Hepatocyte (in vitro differentiated cells): ENCODE results near the gene PRKAR2A. TPM values are rescaled to one million over a fixed set of nuclear protein-coding genes. Genes with fewer than 3 reads are reported as not detected.
A peak's percentile ranks its signal among the peaks of the same experiment; 100 is the strongest.

ENCODE experiments used
- DNase-seq: peaks from one replicate; pipeline ENCODE4 v3.0.0-alpha.2; 2016; ENCODE audit warnings: low spot score
- H2AFZ ChIP-seq: fragments of 200-600 bp; sonication (generic); 2 replicates; pipeline ENCODE4 v1.6.0; 2016; ENCODE audit warnings: antibody characterized with exemption, mild to moderate bottlenecking
- H3K27ac ChIP-seq: fragments of 200-600 bp; sonication (generic); 2 replicates; pipeline ENCODE4 v1.5.1; 2016; ENCODE audit warnings: mild to moderate bottlenecking
- H3K27me3 ChIP-seq: fragments of 200-600 bp; sonication (generic); 2 replicates; pipeline ENCODE4 v1.6.1; 2016
- H3K36me3 ChIP-seq: fragments of 200-600 bp; sonication (generic); replicated peaks from 2 replicates; pipeline ENCODE4 v1.5.1; 2016; ENCODE audit warnings: low read depth; ENCODE audit not compliant: insufficient read depth
- H3K4me1 ChIP-seq: fragments of 200-600 bp; sonication (generic); 2 replicates; pipeline ENCODE4 v1.5.1; 2016; ENCODE audit warnings: mild to moderate bottlenecking, moderate library complexity; ENCODE audit not compliant: insufficient read depth
- H3K4me2 ChIP-seq: fragments of 200-600 bp; sonication (generic); 2 replicates; pipeline ENCODE4 v1.6.0; 2016
- H3K4me3 ChIP-seq: fragments of 200-600 bp; sonication (generic); 2 replicates; pipeline ENCODE4 v1.5.1; 2016; ENCODE audit warnings: mild to moderate bottlenecking
- H3K79me2 ChIP-seq: fragments of 200-600 bp; sonication (generic); 2 replicates; pipeline ENCODE4 v1.6.0; 2017; ENCODE audit warnings: mild to moderate bottlenecking
- H3K9me2 ChIP-seq: fragments of 200-600 bp; sonication (generic); replicated peaks from 2 replicates; pipeline ENCODE4 v1.6.0; 2017; ENCODE audit warnings: mild to moderate bottlenecking; ENCODE audit not compliant: insufficient read depth
- H3K9me3 ChIP-seq: fragments of 200-600 bp; sonication (generic); 2 replicates; pipeline ENCODE4 v1.5.1; 2016; ENCODE audit warnings: low read depth, mild to moderate bottlenecking
- H4K20me1 ChIP-seq: fragments of 200-600 bp; sonication (generic); 2 replicates; pipeline ENCODE4 v1.6.0; 2016; ENCODE audit warnings: mild to moderate bottlenecking; ENCODE audit not compliant: insufficient read depth, poor library complexity, severe bottlenecking
- EZH2 ChIP-seq: fragments of 200-600 bp; sonication (generic); IDR thresholded peaks from 2 replicates; pipeline ENCODE4 v1.6.1; 2016; ENCODE audit warnings: antibody characterized with exemption, mild to moderate bottlenecking, borderline replicate concordance
- EZH2phosphoT487 ChIP-seq: fragments of 200-600 bp; sonication (generic); IDR thresholded peaks from one replicate; pipeline ENCODE4 v1.6.1; 2018; ENCODE audit warnings: antibody characterized with exemption, mild to moderate bottlenecking, low read depth, moderate library complexity; ENCODE audit not compliant: unreplicated experiment, severe bottlenecking
- WGBS: methylation state at CpG from one replicate; pipeline ENCODE4 v1.1.6; 2016; ENCODE audit warnings: low lambda C conversion rate; ENCODE audit errors: missing lambda C conversion rate; 5-methylcytosine and 5-hydroxymethylcytosine counted together
- polyA plus RNA-seq: library from polyadenylated mRNA; unstranded; fragments of >200 nt; fragmentation: Nextera tagmentation; extraction: Ambion mirVana; gene quantifications from 2 replicates; pipeline ENCODE4 v1.2.1, GENCODE V29; 2016
- total RNA-seq: library from RNA; depleted of rRNA; stranded (reverse); fragments of >200 nt; gene quantifications from 2 replicates; pipeline ENCODE4 v1.2.3, GENCODE V29; 2014
- TF ChIP-seq, protein P1 (sequence below): fragments of 200-600 bp; sonication (generic); IDR thresholded peaks from 2 replicates; pipeline ENCODE4 v1.5.1; 2016; ENCODE audit warnings: antibody characterized with exemption, mild to moderate bottlenecking; ENCODE audit not compliant: poor library complexity

The PRKAR2A gene
- total and polyA plus RNA-seq, 2 experiments from 2014 or later: 9.0 to 33.9 TPM

- peaks cover 48% of the 10 kb centered on the region for H4K20me1 ChIP-seq
- H3K4me2 ChIP-seq: peak overlapping the region; percentile 89
- H3K9me3 ChIP-seq: no peaks in the 10 kb centered on the region
- peak overlapping the region; percentile 95 for H3K27ac ChIP-seq
- TF ChIP-seq EZH2phosphoT487 (no peak), EZH2 (no peak)
- TF ChIP-seq, protein P1, sequence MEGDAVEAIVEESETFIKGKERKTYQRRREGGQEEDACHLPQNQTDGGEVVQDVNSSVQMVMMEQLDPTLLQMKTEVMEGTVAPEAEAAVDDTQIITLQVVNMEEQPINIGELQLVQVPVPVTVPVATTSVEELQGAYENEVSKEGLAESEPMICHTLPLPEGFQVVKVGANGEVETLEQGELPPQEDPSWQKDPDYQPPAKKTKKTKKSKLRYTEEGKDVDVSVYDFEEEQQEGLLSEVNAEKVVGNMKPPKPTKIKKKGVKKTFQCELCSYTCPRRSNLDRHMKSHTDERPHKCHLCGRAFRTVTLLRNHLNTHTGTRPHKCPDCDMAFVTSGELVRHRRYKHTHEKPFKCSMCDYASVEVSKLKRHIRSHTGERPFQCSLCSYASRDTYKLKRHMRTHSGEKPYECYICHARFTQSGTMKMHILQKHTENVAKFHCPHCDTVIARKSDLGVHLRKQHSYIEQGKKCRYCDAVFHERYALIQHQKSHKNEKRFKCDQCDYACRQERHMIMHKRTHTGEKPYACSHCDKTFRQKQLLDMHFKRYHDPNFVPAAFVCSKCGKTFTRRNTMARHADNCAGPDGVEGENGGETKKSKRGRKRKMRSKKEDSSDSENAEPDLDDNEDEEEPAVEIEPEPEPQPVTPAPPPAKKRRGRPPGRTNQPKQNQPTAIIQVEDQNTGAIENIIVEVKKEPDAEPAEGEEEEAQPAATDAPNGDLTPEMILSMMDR: no peak
- no peak for DNase-seq
- peak overlapping the region; percentile 37 for H2AFZ ChIP-seq
- H3K4me1 ChIP-seq: peaks cover 41% of the 10 kb centered on the region
- peak overlapping the region; percentile 84 for H3K4me3 ChIP-seq
- WGBS: 0% methylated on average over 16 of the region's 16 CpGs
- H3K27me3 ChIP-seq: no peaks in the 10 kb centered on the region
- no peaks in the 10 kb centered on the region for H3K9me2 ChIP-seq
- H3K36me3 ChIP-seq: no peaks in the 10 kb centered on the region
- peaks cover 54% of the 10 kb centered on the region for H3K79me2 ChIP-seq
These were observed 131.1 kb downstream of the PRKAR2A start for GRCh38 chr3:48716508-48716981.

- Histone ChIP-seq H3K4me1 (peaks cover 33% of the 10 kb centered on the region), H3K9me2 (no peaks in the 10 kb centered on the region), H3K27ac (peak overlapping the region; percentile 95), H3K79me2 (peaks cover 66% of the 10 kb centered on the region), H3K27me3 (no peaks in the 10 kb centered on the region), H3K4me2 (peak overlapping the region; percentile 89), H4K20me1 (peaks cover 61% of the 10 kb centered on the region), H3K36me3 (no peaks in the 10 kb centered on the region), H2AFZ (no peak overlapping the region), H3K4me3 (peak overlapping the region; percentile 84), H3K9me3 (no peaks in the 10 kb centered on the region)
- TF ChIP-seq EZH2phosphoT487 (no peak), EZH2 (no peak)
- TF ChIP-seq, protein P1: no peak
- DNase-seq: peak; percentile 66
These were observed 132.4 kb downstream of the PRKAR2A start for GRCh38 chr3:48715174-48715800.

DNA sequence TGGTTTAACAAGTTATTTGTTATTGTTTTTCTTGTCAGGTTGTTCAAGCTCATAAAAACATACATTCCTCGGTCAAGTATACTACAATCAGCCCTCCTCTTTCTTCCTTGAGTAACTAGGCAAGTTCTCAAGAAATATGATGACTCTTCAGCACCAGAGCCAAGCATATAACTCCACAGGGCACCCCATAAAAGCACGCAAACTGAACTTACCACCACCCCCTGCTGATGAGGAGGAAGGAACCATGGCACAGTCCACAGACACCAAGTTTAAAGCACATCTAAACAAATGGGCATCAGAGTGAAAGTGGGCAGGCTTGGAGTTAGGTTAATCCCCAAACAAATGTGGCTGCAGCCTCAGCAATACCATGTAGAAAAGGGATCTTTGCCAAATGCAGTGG is 135.9 kb downstream of the PRKAR2A start:
- Histone ChIP-seq H4K20me1 (peaks cover 97% of the 10 kb centered on the region), H3K4me2 (peak overlapping the region; percentile 89), H3K4me3 (no peak overlapping the region), H3K27ac (no peak overlapping the region), H3K9me3 (no peaks in the 10 kb centered on the region), H3K79me2 (peaks cover 100% of the 10 kb centered on the region), H3K9me2 (no peaks in the 10 kb centered on the region), H3K27me3 (no peaks in the 10 kb centered on the region), H3K36me3 (no peaks in the 10 kb centered on the region), H3K4me1 (peaks cover 29% of the 10 kb centered on the region), H2AFZ (no peak overlapping the region)
- no peak for DNase-seq
- 82% methylated on average over 2 of the region's 2 CpGs for WGBS
- TF ChIP-seq EZH2 (no peak), EZH2phosphoT487 (no peak)
- TF ChIP-seq, protein P1: no peak
